ENCODE data around the gene HEATR5A. TPM values are rescaled to one million over a fixed set of nuclear protein-coding genes. Genes with fewer than 3 reads are reported as not detected.

Gene HEATR5A
- total and polyA plus RNA-seq, 2 of the 13 experiments (the other 11 are each of a cell fraction or from before 2014, with no cell fraction given), result 36.4 to 105 TPM

- TF ChIP-seq NCOA2 (CRISPR knock-in tag; IDR thresholded peaks at IDR 0.05) (peak; percentile 97), ZNF431 (CRISPR knock-in tag; IDR thresholded peaks at IDR 0.05; ENCODE audit: borderline replicate concordance, low read depth) (no peak), ZNF773 (CRISPR knock-in tag; IDR thresholded peaks at IDR 0.05; ENCODE audit: borderline replicate concordance) (no peak), ZNF251 (CRISPR knock-in tag; IDR thresholded peaks at IDR 0.05) (no peak), DPF2 (CRISPR knock-in tag; IDR thresholded peaks at IDR 0.05; ENCODE audit: borderline replicate concordance, low read depth) (no peak), KLF9 (CRISPR knock-in tag; IDR thresholded peaks at IDR 0.05; ENCODE audit: low read depth) (no peak), IRF9 (CRISPR knock-in tag; IDR thresholded peaks at IDR 0.05; ENCODE audit: borderline replicate concordance) (no peak), RNF219 (CRISPR knock-in tag; IDR thresholded peaks at IDR 0.05) (no peak), ZFYVE20 (CRISPR knock-in tag; IDR thresholded peaks at IDR 0.05; ENCODE audit: borderline replicate concordance, low read depth) (no peak), SALL1 (CRISPR knock-in tag; IDR thresholded peaks at IDR 0.05) (peak; percentile 92), GABPB1 (CRISPR knock-in tag; IDR thresholded peaks at IDR 0.05) (no peak), KAT7 (CRISPR knock-in tag; IDR thresholded peaks at IDR 0.05; ENCODE audit: borderline replicate concordance) (no peak), NBN (conservative IDR thresholded peaks at IDR 0.05) (no peak), MAZ (IDR thresholded peaks at IDR 0.05; ENCODE audit: borderline replicate concordance, low read depth, low read length) (no peak), MAZ (CRISPR knock-in tag; IDR thresholded peaks at IDR 0.05; ENCODE audit: low read depth) (no peak), ZNF605 (CRISPR knock-in tag; IDR thresholded peaks at IDR 0.05) (no peak), ZNF350 (CRISPR knock-in tag; IDR thresholded peaks at IDR 0.05; ENCODE audit: borderline replicate concordance, low read depth) (no peak), KDM5A (IDR thresholded peaks at IDR 0.05; ENCODE audit: borderline replicate concordance, low read length) (no peak)
- TF ChIP-seq, protein P1, sequence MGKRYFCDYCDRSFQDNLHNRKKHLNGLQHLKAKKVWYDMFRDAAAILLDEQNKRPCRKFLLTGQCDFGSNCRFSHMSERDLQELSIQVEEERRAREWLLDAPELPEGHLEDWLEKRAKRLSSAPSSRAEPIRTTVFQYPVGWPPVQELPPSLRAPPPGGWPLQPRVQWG (CRISPR knock-in tag; IDR thresholded peaks at IDR 0.05; ENCODE audit: borderline replicate concordance, low read depth), result no peak
- TF ChIP-seq, protein P2, sequence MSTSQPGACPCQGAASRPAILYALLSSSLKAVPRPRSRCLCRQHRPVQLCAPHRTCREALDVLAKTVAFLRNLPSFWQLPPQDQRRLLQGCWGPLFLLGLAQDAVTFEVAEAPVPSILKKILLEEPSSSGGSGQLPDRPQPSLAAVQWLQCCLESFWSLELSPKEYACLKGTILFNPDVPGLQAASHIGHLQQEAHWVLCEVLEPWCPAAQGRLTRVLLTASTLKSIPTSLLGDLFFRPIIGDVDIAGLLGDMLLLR (CRISPR knock-in tag; IDR thresholded peaks at IDR 0.05), result no peak
- TF ChIP-seq, protein P3, sequence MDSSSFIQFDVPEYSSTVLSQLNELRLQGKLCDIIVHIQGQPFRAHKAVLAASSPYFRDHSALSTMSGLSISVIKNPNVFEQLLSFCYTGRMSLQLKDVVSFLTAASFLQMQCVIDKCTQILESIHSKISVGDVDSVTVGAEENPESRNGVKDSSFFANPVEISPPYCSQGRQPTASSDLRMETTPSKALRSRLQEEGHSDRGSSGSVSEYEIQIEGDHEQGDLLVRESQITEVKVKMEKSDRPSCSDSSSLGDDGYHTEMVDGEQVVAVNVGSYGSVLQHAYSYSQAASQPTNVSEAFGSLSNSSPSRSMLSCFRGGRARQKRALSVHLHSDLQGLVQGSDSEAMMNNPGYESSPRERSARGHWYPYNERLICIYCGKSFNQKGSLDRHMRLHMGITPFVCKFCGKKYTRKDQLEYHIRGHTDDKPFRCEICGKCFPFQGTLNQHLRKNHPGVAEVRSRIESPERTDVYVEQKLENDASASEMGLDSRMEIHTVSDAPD (CRISPR knock-in tag; IDR thresholded peaks at IDR 0.05), result peak; percentile 93; the same call in 1 of the 2 replicates
- TF ChIP-seq, protein P4, sequence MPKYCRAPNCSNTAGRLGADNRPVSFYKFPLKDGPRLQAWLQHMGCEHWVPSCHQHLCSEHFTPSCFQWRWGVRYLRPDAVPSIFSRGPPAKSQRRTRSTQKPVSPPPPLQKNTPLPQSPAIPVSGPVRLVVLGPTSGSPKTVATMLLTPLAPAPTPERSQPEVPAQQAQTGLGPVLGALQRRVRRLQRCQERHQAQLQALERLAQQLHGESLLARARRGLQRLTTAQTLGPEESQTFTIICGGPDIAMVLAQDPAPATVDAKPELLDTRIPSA (CRISPR knock-in tag; IDR thresholded peaks at IDR 0.05; ENCODE audit: borderline replicate concordance), result no peak
Observed at GRCh38 chr14:31280132-31280870, 140.0 kb downstream of the HEATR5A start (continued).
